ENCODE results near the gene SYT6.

DNA sequence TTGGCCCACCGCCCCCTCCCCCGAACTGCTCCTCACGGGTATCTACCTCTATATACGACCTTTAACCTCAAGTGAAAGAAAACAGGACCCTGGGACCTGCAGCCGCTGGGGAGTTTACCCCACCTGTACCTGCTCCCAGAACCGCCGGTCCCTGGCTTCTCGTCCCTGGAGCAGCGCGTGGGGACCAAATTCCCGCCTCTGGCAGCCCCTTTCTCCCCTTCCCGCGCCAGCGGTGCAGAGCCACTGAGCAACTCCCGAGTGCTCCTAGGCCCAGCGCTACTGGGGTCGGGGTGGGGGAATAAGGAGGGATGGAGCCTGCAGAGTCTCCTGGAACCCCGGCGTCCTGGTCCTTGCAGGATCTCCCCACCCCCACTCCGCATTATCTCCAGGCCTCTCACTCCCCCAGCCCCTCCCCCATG, 1.6 kb downstream of the SYT6 start:
- TF ChIP-seq, protein P1, sequence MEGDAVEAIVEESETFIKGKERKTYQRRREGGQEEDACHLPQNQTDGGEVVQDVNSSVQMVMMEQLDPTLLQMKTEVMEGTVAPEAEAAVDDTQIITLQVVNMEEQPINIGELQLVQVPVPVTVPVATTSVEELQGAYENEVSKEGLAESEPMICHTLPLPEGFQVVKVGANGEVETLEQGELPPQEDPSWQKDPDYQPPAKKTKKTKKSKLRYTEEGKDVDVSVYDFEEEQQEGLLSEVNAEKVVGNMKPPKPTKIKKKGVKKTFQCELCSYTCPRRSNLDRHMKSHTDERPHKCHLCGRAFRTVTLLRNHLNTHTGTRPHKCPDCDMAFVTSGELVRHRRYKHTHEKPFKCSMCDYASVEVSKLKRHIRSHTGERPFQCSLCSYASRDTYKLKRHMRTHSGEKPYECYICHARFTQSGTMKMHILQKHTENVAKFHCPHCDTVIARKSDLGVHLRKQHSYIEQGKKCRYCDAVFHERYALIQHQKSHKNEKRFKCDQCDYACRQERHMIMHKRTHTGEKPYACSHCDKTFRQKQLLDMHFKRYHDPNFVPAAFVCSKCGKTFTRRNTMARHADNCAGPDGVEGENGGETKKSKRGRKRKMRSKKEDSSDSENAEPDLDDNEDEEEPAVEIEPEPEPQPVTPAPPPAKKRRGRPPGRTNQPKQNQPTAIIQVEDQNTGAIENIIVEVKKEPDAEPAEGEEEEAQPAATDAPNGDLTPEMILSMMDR (IDR thresholded peaks at IDR 0.05 in 2 of 3, conservative IDR thresholded peaks at IDR 0.05 in 1 of 3; ENCODE audit: borderline replicate concordance in 1 of 3, insufficient read depth in 1 of 3, low read depth in 2 of 3, low read length in 2 of 3), result no peak
- TF ChIP-seq CEBPB (IDR thresholded peaks at IDR 0.05; ENCODE audit: low read depth) (no peak), POLR2AphosphoS5 (IDR thresholded peaks at IDR 0.05; ENCODE audit: low read depth, low read length) (no peak), JUND (IDR thresholded peaks at IDR 0.05) (no peak), POLR2A (IDR thresholded peaks at IDR 0.05; ENCODE audit: borderline replicate concordance, extremely low read depth, insufficient read depth, insufficient read length) (no peak), EZH2 (IDR thresholded peaks at IDR 0.05) (no peak)
- TF ChIP-seq, protein P2, sequence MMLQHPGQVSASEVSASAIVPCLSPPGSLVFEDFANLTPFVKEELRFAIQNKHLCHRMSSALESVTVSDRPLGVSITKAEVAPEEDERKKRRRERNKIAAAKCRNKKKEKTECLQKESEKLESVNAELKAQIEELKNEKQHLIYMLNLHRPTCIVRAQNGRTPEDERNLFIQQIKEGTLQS (IDR thresholded peaks at IDR 0.05), result no peak
